HG03025 (cell line): ENCODE measurements around the gene ZNF426.
"Not testable (repeated sequence)": the region's sequence is repeated elsewhere in the genome, so short reads cannot be mapped to it uniquely, and the experiment has no call there.

ENCODE experiments used
- ATAC-seq: cut with Tn5 transposase; IDR thresholded peaks from one replicate; pipeline ENCODE4 v1.9.1; 2021; ENCODE audit warnings: mild to moderate bottlenecking, moderate library complexity; ENCODE audit not compliant: unreplicated experiment, low FRiP score

ZNF426 gene

DNA sequence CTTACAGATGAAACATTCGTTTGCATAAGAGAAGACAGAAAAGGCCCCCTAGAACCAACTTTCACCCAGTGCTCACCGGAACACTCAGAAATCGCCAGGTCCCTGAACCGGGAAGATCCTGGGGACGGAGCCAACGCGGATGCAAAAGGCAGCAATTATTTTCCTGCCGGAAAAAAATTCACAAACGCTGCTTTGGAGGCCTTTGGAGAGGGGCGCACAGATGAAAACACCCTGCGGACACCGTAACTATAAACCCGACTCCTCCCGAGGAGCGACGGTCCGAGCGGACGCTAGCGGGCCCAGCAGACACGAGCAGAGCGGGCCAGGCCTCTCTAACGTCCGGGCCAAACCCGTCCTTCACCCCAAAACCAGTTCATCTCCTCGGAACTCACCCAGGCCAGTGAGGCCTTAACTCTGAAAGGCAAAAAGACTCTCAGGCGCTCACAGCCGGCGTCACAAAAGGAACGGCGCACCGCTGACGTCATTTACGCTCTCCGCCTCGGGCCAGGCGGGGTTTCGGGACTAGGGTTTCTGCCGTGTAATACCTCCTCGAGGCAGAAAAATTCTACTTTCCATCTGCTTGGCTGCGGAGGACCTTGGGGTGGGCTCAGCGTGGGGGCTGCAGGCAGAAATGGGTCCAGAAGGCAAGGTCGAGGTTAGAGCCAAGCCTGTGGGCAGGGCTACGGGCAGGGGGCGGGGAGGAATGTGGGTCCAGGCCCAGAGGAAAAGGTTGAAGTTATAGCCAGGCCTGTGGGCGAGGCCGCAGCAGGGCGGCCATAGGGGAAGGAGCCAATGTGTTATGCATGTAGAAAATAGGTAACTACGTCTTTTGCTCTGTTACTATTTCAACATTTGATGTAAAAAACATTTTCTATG, at the start of gene ZNF426:
ZNF426 (minus strand) TSS at position 463 of the 876 bp plus-strand sequence. CDS start 2,413 bp downstream, outside the sequence.
- ATAC-seq, result peak; percentile 49

GRCh38 chr19:9586764-9587163, 48.3 kb upstream of the ZNF426 start:
- ATAC-seq, result no peak

GRCh38 chr19:9584073-9584833, 45.8 kb upstream of the ZNF426 start, which contains the start of gene ZNF121:
ZNF121 (minus strand) TSS chr19:9584504; CDS start chr19:9568097, 16,407 bp downstream.
- ATAC-seq, result peak; percentile 72

DNA sequence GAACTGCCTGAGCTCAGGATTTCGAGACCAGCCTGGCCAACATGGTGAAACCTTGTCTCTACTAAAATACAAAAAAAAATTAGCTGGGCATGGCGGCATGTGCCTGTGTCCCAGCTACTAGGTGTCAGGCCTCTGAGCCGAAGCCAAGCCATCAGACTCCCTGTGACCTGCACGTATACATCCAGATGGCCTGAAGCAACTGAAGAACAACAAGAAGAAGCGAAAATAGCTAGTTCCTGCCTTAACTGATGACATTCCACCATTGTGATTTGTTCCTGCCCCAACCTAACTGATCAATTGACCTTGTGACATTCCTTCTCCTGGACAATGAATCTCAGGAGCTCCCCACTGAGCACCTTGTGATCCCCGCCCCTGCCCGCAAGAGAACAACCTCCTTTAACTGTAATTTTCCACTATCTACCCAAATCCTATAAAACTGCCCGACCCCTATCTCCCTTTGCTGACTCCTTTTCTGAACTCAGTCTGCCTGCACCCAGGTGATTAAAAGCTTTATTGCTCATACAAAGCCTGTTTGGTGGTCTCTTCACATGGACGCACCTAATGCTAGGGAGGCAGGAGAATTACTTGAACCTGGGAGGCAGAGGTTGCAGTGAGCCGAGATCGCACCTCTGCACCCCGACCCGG, 43.8 kb upstream of the ZNF426 start:
- not testable (repeated sequence) for ATAC-seq

DNA sequence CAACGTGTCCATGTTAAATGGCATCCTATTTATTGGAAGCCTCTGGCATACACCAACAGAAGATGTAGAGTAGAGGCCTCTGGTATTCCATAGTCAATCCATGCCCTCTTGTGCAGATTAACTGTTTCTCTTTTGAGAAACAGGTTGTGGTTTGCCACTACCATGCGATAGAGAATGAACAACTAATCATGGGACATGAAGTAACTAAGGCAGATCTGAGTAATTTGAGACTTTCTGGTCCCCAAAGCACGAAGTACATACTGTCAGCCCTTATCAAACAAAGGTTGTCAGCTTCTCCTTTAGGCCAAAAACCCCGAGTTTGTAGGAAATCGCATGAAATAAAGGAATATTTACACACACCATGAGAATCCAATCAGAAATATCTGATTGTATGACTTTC, 42.3 kb upstream of the ZNF426 start:
- ATAC-seq, result no peak

DNA sequence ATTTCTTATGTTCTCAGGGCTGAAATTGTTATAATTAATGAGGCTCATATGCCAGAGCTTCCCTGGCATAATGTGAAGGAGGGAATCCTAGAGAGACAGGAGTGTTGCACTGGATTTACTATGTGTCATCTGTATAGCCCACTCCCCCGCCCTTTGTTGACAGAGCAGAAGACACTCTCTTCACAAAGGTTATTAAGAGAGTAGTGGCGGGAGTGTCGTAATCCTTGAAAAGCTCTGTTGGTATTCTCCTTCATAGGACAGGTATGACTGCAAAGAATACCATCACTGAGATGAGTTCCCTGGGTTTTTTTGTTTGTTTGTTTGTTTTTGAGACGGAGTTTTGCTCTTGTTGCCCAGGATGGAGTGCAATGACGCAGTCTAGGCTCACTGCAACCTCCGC, 31.8 kb upstream of the ZNF426 start:
- no peak for ATAC-seq

DNA sequence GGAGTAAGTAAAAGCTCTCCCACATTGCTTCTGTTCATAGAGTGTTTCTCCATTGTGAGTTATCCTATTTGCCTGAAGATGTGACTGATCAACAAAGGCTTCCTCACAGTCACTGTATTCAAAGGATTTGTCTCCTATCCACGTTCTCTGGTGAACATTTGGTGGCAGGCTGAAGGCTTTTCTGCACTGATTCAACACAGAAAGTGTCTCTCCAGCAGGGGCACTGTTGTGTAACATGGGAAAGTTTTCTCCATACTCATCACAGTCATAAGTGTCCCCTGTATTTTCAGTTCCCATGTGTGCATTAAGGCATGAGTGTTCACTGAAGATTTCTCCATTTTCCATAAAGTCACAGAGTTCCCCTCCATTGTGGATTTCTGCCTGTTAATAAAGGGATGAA, 28.3 kb upstream of the ZNF426 start:
- ATAC-seq, result no peak

- ATAC-seq, result no peak
Measured at GRCh38 chr19:9565900-9566705, 27.7 kb upstream of the ZNF426 start.

GRCh38 chr19:9552536-9553274, 14.3 kb upstream of the ZNF426 start:
- ATAC-seq, result no peak

DNA sequence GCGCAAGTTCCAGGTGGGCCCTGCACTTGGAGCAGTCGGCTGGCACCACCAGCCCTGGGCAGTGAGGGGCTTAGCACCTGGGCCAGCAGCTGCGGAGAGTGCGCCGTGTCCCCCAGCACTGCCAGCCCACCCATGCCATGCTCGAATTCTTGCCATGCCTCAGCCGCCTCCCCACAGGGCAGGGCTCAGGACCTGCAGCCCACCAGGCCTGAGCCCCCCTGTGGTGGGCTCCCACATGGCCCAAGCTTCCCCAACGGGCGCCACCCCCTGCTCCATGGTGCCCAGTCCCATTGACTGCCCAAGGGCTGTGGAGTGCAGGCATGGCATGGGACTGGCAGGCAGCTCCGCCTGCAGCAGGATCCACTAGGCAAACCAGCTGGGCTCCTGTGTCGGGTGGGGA, 9.4 kb upstream of the ZNF426 start:
- no peak for ATAC-seq

GRCh38 chr19:9541281-9541680, 2.8 kb upstream of the ZNF426 start:
- ATAC-seq, result not testable (repeated sequence)

GRCh38 chr19:9539921-9540320, 1.5 kb upstream of the ZNF426 start:
- not testable (repeated sequence) for ATAC-seq

- ATAC-seq, result not testable (repeated sequence)
Measured at GRCh38 chr19:9539201-9539600, 756 bp upstream of the ZNF426 start.

GRCh38 chr19:9535934-9536333, 2.5 kb downstream of the ZNF426 start:
- no peak for ATAC-seq

- no peak for ATAC-seq
Measured at GRCh38 chr19:9531933-9532332, 6.5 kb downstream of the ZNF426 start.

GRCh38 chr19:9528757-9529336, 9.6 kb downstream of the ZNF426 start:
- no peak for ATAC-seq

DNA sequence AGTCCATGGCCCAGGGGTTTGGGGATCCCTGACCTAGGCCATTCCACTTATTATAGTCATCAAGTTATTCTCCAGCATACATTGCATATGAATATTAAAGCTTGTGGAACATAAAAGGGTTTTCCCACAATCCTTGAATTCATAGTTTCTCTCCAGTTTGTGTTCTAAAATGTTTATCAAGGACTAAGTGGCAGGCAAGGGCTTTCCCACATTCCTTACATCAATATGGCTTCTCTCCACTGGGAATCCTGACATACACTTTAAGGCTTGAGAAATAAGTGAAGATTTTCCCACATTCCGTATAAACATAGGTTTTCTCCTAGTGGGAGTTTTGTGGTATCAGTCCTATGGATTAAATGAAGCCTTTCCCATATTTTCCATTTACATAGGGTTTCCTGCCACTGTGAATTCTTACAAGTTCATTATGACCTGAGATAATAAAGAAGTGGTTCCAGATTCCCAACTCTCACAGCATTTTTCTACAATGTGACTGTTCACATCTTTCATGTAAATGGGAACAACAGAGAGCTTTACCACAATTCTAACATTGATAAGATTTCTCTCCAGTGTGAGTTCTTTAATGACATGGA, 14.5 kb downstream of the ZNF426 start:
- no peak for ATAC-seq

DNA sequence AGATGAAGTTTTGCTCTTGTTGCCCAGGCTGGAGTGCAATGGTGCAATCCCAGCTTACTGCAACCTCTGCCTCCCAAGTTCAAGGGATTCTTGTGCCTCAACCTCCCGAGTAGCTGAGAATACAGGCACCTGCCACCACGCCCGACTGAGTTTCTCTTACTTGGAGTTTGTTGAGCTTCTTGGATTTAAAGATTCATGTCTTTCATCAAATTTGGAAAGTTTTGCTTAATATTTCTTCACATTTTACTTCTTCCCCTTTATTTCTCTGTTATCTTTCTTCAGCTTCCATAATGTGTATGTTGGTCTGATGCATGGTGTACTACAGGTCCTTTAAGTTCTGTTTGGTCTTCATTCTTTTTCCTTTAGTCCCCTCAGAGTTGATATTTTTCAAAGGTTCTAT, 31.2 kb downstream of the ZNF426 start:
- no peak for ATAC-seq

DNA sequence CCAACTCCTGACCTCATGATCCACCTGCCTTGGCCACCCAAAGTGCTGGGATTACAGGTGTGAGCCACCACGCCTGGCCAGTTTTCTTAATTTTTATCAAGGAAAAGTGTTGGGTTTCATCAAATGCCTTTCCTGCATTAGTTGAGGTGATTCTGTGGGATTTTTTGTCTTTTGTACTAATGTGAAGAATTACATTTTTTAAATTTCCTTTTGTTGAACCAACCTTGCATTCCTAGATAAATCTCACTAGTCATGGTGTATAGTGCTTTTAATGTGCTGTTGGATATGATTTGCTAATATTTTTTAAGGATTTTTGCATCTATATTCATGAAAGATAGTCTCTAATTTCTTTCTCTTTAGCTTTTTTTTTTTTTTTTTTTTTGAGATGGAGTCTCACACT, 37.6 kb downstream of the ZNF426 start:
- no peak for ATAC-seq
